Measurements from ENCODE around the gene DPH3.

Gene DPH3

GRCh38 chr3:16290827-16291196 lies 26.1 kb upstream of the DPH3 start:
- DNase-seq (ENCODE audit: low spot score), result no peak

GRCh38 chr3:16290007-16290826 lies 25.5 kb upstream of the DPH3 start:
- peak; percentile 49 for DNase-seq (ENCODE audit: low spot score)

- DNase-seq (ENCODE audit: low spot score), result no peak
Measured at GRCh38 chr3:16289144-16289889, 24.6 kb upstream of the DPH3 start.

GRCh38 chr3:16288664-16289063 lies 23.9 kb upstream of the DPH3 start:
- DNase-seq (ENCODE audit: low spot score), result no peak

GRCh38 chr3:16286751-16287543 lies 22.2 kb upstream of the DPH3 start:
- DNase-seq (ENCODE audit: low spot score), result no peak

- peak; percentile 34 for DNase-seq (ENCODE audit: low spot score)
Measured at GRCh38 chr3:16286161-16286560, 21.4 kb upstream of the DPH3 start.

- no peak for DNase-seq (ENCODE audit: low spot score)
Measured at GRCh38 chr3:16284633-16285032, 19.9 kb upstream of the DPH3 start.

- DNase-seq (ENCODE audit: low spot score), result no peak
Measured at GRCh38 chr3:16280671-16281070, 15.9 kb upstream of the DPH3 start.

- DNase-seq (ENCODE audit: low spot score), result no peak
Measured at GRCh38 chr3:16279010-16279801, 14.5 kb upstream of the DPH3 start.

GRCh38 chr3:16277471-16277870 lies 12.7 kb upstream of the DPH3 start:
- DNase-seq (ENCODE audit: low spot score), result no peak

GRCh38 chr3:16273867-16274266 lies 9.1 kb upstream of the DPH3 start:
- DNase-seq (ENCODE audit: low spot score), result no peak

GRCh38 chr3:16272588-16272987 lies 7.8 kb upstream of the DPH3 start:
- no peak for DNase-seq (ENCODE audit: low spot score)

GRCh38 chr3:16270855-16271254 lies 6.1 kb upstream of the DPH3 start:
- DNase-seq (ENCODE audit: low spot score), result no peak

- DNase-seq (ENCODE audit: low spot score), result no peak
Measured at GRCh38 chr3:16266714-16267113, 2.0 kb upstream of the DPH3 start.

- no peak for DNase-seq (ENCODE audit: low spot score)
Measured at GRCh38 chr3:16265455-16265786, 678 bp upstream of the DPH3 start.

GRCh38 chr3:16264174-16264707 lies 502 bp downstream of the DPH3 start:
- no peak for DNase-seq (ENCODE audit: low spot score)

GRCh38 chr3:16262174-16262573 lies 2.6 kb downstream of the DPH3 start:
- DNase-seq (ENCODE audit: low spot score), result no peak

- no peak for DNase-seq (ENCODE audit: low spot score)
Measured at GRCh38 chr3:16260046-16260445, 4.7 kb downstream of the DPH3 start.

GRCh38 chr3:16258866-16259265 lies 5.9 kb downstream of the DPH3 start:
- DNase-seq (ENCODE audit: low spot score), result no peak

GRCh38 chr3:16258177-16258576 lies 6.6 kb downstream of the DPH3 start:
- no peak for DNase-seq (ENCODE audit: low spot score)

GRCh38 chr3:16257309-16257708 lies 7.4 kb downstream of the DPH3 start:
- DNase-seq (ENCODE audit: low spot score), result no peak

- DNase-seq (ENCODE audit: low spot score), result no peak
Measured at GRCh38 chr3:16255726-16256125, 9.0 kb downstream of the DPH3 start.
